ENCODE measurements around the gene TLK1.

The TLK1 gene

DNA sequence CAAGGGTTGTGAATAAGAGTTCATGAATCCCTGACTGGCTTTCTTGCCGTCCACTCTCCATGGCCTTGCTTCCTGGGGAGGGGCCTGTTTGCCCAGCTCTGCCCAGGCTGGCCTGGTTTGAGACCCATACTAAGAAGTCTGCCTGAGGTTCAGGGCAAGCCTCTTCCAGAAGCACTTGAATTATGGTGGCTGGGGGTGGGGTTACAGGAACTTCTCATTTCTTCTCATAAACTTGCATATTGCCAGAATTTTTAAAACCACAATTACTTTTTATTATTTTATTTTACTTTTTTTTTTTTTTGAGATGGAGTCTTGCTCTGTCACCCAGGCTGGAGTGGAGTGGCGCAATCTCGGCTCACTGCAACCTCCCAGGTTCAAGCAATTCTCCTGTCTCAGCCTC is 189.6 kb downstream of the TLK1 start:
- FAIRE-seq (no peak), DNase-seq (ENCODE audit: insufficient read length, low spot score) (no peak)

DNA sequence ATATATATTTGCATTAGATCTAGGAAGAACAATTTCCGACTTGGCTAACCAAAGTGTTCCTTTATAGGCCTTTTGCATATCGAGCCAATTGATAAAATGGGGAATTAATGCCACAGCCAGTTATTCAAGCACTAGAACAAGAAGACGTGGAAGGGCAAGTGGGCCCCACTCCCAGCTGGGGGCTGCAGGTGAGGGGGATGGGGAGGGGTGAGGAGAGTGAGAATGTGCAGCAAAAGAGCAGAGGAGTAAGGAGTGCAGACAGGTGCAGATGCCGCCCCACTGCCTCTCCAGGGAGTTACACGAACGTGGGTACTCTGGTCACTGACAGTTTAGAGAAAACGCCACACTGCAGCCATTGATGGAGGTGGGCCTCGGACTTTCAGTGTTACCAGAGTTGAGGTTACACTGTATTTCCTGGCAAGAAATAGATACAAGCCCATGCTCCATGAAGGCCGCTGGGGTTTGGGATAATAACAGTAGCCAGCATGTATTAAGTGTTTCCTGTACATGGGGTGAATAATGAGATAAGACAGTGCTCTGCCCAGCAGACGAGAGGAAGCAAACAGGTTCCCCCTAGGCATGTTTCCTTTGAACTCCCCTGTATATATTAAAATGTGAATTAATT is 190.7 kb downstream of the TLK1 start:
- no peak for FAIRE-seq

DNA sequence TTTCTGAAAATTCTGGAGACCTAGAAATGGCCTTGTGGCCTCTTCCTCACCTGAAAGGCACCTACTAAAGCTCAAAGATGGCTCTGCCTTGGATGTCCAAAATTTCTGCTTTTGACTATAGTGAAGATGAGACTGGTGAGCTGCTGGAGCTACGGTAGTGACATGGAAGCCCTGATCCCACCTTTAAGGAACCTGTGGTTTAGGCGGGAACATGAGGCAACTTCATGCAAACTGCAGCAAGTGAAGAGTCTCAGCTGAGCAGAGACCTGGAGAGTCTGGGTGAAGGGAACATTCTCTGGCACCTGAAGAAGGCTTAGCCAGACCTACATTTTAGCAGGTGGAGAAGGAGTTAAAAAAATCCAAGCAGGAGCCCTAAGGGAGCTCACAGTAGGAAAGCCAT is 191.7 kb downstream of the TLK1 start:
- FAIRE-seq, result no peak

More for the DNA sequence above, 190.7 kb downstream of the TLK1 start:
- DNase-seq (ENCODE audit: insufficient read length, low spot score), result no peak

DNA sequence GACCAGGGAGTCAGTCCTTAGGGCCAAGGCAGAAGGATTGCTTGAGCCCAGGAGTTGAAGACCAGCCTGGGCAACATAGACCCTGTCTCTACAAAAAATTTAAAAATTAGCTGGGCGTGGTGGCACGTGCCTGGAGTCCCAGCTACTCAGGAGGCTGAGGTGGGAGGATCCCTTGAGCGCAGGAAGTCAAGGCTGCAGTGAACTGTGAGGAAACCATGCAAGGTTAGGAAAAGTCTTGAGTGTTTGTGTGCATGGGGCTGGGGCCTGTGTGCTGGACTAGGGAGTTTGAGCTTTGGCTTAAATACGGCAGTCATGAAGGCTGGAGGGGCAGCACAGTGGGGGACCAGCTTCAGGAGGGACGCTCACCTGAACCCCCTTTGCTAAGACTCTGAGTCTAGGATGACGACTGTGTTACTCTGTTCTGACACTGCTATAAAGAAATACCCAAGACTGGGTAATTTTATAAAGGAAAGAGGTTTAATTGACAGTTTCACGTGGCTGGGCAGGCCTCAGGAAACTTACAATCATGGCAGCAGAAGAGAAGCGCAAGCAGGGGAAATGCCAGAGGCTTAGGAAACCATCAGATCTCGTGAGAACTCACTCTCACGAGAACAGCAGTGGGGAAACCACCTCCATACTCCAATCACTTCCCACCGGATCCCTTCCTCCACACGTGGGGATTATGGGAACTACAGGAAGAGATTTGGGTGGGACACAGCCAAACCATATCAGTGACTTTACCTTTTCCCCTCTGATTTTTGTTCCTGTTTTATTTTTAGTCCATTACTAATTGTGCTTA is 192.3 kb downstream of the TLK1 start:
- DNase-seq (ENCODE audit: insufficient read length, low spot score), result no peak
- FAIRE-seq, result no peak

More for the DNA sequence above, 191.7 kb downstream of the TLK1 start:
- no peak for DNase-seq (ENCODE audit: insufficient read length, low spot score)

DNA sequence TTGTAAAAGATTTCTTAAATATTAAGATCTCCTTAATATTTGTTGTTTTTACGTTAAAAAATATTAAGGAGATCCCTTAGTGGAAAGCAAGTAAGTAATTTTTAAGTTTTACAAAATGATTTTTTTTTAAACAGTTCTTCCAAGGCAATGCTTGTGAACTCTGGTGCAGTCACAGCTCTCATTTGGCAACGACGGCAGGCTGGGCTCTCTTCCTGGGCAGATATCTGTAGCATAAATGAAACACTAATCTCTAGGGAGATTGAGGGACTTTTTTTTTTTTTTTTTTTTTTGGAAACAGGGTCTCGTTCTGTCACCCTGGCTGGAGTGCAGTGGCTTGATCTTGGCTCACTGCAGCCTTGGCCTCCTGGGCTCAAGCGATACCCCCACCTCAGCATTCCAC is 193.1 kb downstream of the TLK1 start:
- no peak for FAIRE-seq
- no peak for DNase-seq (ENCODE audit: insufficient read length, low spot score)

DNA sequence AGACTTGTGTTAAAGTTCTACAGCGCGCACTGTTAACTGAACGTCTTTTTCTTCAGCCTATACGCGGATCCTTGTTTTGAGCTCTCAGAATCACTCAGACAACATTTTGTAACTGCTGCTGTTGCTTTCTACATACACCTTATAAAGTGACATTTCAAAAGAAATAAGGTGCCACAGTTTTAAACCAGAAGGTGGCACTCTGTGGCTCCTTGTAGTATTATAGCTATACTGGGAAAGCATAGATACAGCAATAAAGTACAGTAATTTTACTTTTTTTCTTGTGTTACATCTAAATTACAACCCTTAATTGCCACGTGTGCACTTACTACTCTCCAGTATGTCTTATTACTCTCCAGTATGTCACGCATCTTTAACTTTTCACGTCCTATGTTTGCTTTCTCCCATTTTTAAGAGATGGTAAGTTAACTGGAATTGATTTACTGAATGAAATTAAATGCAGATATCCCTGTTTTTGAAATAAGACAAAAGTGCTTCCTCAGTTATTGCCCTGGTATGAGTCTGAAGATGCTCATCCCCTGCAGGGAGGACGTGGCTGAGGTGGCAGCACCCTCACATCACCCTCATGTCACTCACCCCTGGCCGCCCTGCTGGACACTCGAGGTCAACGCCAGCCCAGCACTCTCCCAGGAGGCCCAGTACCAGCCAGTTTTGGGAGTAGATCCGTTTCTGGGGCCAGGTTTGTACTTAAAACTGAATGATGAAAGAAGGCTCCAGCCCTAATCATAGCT is 193.9 kb downstream of the TLK1 start:
- DNase-seq (ENCODE audit: insufficient read length, low spot score), result no peak
- FAIRE-seq, result no peak

DNA sequence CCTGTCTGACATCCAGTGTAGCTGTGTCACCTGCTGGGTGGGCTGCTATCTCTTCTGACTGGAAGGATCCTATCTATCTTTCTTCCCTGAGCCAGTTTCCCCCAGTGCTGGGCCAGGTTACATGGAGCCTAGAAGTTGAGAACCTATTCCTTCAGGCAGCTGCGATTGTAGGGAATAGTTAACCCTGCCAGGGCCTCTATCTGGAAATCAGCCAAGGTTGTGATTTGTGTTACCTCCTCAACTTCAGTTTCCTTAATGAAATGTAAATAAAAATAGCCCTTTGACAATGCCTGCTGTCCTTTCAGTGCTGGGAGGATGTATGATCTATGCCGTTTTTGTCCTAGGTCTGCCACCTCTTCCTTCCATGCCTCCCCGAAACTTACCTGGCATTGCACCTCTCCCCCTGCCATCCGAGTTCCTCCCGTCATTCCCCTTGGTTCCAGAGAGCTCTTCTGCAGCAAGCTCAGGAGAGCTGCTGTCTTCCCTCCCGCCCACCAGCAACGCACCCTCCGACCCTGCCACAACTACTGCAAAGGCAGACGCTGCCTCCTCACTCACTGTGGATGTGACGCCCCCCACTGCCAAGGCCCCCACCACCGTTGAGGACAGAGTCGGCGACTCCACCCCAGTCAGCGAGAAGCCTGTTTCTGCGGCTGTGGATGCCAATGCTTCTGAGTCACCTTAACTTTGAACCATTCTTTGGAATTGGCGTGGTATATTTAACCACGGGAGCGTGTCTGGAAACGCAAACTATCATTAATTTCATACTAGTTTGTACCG is 195.1 kb downstream of the TLK1 start:
- FAIRE-seq (no peak), DNase-seq (ENCODE audit: insufficient read length, low spot score) (no peak)

DNA sequence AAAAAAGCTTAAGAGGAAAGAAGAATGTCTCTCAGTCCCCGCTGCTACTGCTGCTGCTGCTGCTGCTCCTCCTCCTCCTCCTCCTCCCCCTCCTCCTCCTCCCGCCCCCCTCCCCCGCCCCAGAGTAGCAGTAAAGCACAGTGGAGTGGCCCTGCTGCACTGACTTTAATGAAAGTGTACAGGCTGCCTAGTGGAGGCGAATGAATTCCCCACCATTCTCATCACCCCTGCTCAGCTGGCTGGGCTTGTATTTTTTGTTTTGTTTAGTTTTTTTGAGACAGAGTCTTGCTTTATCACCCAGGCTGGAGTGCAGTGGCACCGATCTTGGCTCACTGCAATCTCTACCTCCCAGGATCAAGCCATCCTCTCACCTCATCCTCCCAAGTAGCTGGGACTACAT is 197.3 kb downstream of the TLK1 start:
- FAIRE-seq (no peak), DNase-seq (ENCODE audit: insufficient read length, low spot score) (no peak)

DNA sequence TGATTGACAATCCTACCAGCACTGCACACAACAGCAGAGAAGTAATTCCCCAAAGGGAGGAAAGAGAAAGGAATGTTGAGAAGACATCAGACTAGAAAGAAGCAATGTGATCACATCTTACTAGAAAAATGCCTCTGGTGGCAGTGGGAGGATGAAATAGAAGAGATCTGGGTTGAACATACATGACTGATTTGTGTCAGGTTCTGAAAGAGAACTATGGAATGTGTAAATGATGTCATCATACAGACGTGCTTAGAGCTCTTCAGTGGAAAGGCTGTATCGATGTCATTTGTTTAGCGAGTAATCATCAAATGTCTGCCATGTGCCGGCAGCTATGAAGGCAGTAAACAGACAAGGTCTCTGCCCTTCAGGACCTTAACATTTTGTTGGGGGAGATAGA is 206.8 kb downstream of the TLK1 start:
- DNase-seq (ENCODE audit: insufficient read length, low spot score) (no peak), FAIRE-seq (no peak)

DNA sequence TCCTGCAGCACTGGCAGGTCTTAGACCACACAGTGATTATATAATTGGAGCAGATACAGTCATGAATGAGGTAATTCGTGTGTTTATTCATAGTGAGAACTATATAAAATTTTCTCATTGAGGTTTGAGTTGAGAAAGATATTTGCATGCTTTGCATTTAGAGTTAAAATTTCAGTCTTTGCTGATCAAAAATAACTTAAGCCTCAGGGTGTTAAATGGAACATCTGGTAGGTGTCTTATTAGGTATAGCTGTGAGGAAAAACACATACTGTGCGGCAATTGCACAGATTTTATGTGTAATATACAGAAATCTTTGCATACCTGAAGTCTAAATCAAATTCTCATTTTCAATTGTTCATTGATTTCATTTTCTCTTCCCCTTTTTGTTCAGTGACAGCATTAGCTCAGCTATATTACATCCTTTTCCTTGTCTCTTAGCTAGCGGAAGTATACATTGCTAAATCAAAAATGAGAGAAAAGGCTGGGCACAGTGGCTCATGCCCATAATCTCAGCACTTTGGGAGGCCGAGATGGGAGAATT is 210.4 kb downstream of the TLK1 start:
- FAIRE-seq, result no peak
- DNase-seq (ENCODE audit: insufficient read length, low spot score), result no peak

DNA sequence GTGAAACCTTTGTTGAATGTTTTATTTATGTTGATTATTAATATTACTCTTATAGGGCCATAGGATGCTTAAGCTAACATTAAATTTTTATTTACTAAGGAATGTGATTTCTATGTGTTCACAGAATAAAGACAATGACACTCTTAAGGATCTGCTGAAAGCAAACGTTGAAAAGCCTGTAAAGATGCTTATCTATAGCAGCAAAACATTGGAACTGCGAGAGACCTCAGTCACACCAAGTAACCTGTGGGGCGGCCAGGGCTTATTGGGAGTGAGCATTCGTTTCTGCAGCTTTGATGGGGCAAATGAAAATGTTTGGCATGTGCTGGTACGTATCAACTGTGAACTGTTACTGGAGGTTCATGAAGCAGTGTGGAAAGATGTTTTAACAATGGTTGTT is 211.3 kb downstream of the TLK1 start:
- FAIRE-seq, result no peak

DNA sequence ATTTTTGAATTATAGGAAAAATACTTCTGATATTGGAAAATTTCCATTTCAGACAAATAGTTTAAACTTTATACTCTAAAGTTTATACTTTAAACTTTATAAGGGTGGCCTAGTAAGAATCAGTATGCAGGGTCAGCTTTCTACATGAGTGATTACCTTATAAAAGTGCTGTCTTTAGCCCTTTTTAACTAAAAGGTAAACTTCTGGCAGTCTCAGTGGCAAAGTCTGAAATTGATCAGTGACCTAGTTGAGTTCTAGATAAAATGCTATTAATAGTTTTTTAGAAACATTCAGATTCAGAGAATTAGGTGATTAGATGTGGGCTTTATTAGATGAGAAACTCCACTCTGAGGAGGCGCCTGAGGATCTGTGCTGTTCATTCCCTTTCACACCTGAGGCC is 216.1 kb downstream of the TLK1 start:
- FAIRE-seq, result no peak

More for the DNA sequence above, 211.3 kb downstream of the TLK1 start:
- no peak for DNase-seq (ENCODE audit: insufficient read length, low spot score)

DNA sequence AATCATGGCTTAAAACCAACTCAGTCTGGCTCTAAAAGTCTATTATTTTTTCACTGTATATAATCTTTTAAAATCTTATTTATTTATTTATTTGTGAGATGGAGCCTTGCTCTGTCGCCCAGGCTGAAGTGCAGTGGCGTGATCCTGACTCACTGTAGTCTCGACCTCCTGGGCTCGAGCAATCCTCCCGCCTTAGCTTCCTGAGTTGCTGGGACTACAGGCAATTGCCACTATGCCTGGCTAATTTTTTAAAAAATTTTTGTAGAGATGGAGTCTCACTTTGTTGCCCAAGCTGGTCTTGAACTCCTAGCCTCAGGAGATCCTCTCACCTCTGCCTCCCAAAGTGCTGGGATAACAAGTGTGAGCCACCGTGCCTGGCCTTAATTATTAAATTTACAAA is 217.1 kb downstream of the TLK1 start:
- FAIRE-seq (no peak), DNase-seq (ENCODE audit: insufficient read length, low spot score) (no peak)

More for the DNA sequence above, 216.1 kb downstream of the TLK1 start:
- no peak for DNase-seq (ENCODE audit: insufficient read length, low spot score)

DNA sequence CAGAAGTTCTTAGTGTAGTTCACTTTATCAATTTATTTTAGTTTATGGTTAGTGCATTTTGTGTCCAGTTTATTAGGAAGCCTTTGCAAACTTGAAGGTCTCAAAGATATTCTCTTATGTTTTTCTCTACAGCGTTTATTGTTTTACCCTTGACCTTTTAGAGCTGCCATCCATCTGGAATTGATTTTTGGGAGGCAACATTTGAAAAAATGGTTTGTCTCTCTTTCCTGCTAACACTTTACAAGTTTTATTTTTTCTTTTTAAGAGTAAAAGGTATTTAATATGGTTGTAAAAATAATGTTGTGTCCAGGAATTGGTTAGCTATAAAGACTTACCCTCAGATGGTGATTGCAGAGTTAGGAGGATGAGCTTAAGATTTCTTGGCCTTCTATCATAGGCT is 217.7 kb downstream of the TLK1 start:
- FAIRE-seq (no peak), DNase-seq (ENCODE audit: insufficient read length, low spot score) (no peak)

DNA sequence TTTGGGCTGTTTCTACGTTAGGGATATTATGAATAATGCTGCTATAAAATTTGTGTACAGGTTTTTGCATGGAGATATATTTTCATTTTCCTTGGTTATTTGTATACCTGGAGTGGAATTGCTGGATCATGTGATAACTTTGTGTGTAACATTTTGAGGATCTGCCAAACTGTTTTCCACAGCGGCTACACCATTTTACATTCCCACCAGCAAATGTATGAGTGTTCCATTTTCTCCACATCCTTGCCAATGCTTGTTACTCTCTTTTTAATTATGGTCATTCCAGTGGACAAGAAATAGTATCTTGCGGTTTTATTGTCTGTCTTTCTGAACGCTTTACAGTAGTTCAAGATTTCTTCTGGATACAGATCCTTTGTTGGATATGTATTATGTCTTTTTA is 218.1 kb downstream of the TLK1 start:
- FAIRE-seq, result no peak
- no peak for DNase-seq (ENCODE audit: insufficient read length, low spot score)

All from HTR-8/SVneo (cell line).